Astrocyte (in vitro differentiated cells and primary cell): ENCODE data around the gene TRAM2. TPM values are rescaled to one million over a fixed set of nuclear protein-coding genes. Genes with fewer than 3 reads are reported as not detected.

Source experiments
- DNase-seq: peaks from one replicate; pipeline ENCODE4 v3.0.0-alpha.2; 2010; ENCODE audit warnings: low read depth
- FAIRE-seq: peaks from 2 replicates; lab custom pipeline; 2011; peaks lifted over from hg19 to GRCh38; lab: Jason Lieb, UNC
- H2AFZ ChIP-seq: 2 replicates; pipeline ENCODE4 v1.6.0; 2012; ENCODE audit warnings: low read depth, low read length, inconsistent platforms
- H3K27ac ChIP-seq: 2 replicates; pipeline ENCODE4 v1.5.1; 2011; ENCODE audit warnings: low read depth, low read length, inconsistent platforms
- H3K27me3 ChIP-seq: 2 replicates; pipeline ENCODE4 v1.6.0; 2011; ENCODE audit warnings: low read length, inconsistent platforms; ENCODE audit not compliant: insufficient read depth
- H3K36me3 ChIP-seq: 2 replicates; pipeline ENCODE4 v1.5.1; 2011; ENCODE audit warnings: low read length, inconsistent platforms; ENCODE audit not compliant: insufficient read depth
- H3K4me1 ChIP-seq: 2 replicates; pipeline ENCODE4 v1.5.1; 2011; ENCODE audit warnings: low read length, inconsistent platforms; ENCODE audit not compliant: insufficient read depth
- H3K4me2 ChIP-seq: 2 replicates; pipeline ENCODE4 v1.6.0; 2012; ENCODE audit warnings: low read length, inconsistent platforms
- H3K4me3 ChIP-seq: 2 replicates; pipeline ENCODE4 v1.5.1; 2011; ENCODE audit warnings: low read depth, mild to moderate bottlenecking, low read length, inconsistent platforms; ENCODE audit not compliant: insufficient read depth
- H3K79me2 ChIP-seq: 2 replicates; pipeline ENCODE4 v1.6.0; 2012; ENCODE audit warnings: mild to moderate bottlenecking, low read length, inconsistent platforms; ENCODE audit not compliant: insufficient read depth
- H3K9ac ChIP-seq: 2 replicates; pipeline ENCODE4 v1.6.0; 2012; ENCODE audit warnings: mild to moderate bottlenecking, low read length, inconsistent platforms
- H3K9me3 ChIP-seq: 2 replicates; pipeline ENCODE4 v1.5.1; 2012; ENCODE audit warnings: low read depth, mild to moderate bottlenecking, low read length, inconsistent platforms; ENCODE audit not compliant: insufficient read depth
- H4K20me1 ChIP-seq: 2 replicates; pipeline ENCODE4 v1.6.0; 2012; ENCODE audit warnings: low read length, inconsistent platforms; ENCODE audit not compliant: insufficient read depth
- H3K27ac Mint-ChIP-seq: one replicate; pipeline ENCODE4 v1.8.0; 2021; ENCODE audit warnings: mild to moderate bottlenecking, mixed read lengths; ENCODE audit not compliant: unreplicated experiment
- H3K27me3 Mint-ChIP-seq: one replicate; pipeline ENCODE4 v1.8.0; 2021; ENCODE audit warnings: low read depth, mixed read lengths; ENCODE audit not compliant: unreplicated experiment
- H3K36me3 Mint-ChIP-seq: one replicate; pipeline ENCODE4 v1.8.0; 2021; ENCODE audit warnings: low read depth, mixed read lengths; ENCODE audit not compliant: unreplicated experiment
- H3K4me1 Mint-ChIP-seq: one replicate; pipeline ENCODE4 v1.8.0; 2021; ENCODE audit warnings: low read depth, mixed read lengths; ENCODE audit not compliant: unreplicated experiment
- H3K4me3 Mint-ChIP-seq: one replicate; pipeline ENCODE4 v1.8.0; 2021; ENCODE audit warnings: mild to moderate bottlenecking, moderate library complexity, mixed read lengths; ENCODE audit not compliant: unreplicated experiment
- H3K9me3 Mint-ChIP-seq: one replicate; pipeline ENCODE4 v1.8.0; 2021; ENCODE audit warnings: mild to moderate bottlenecking, mixed read lengths; ENCODE audit not compliant: unreplicated experiment
- CTCF ChIP-seq: IDR thresholded peaks from 2 replicates; pipeline ENCODE4 v1.5.1; 2011; ENCODE audit warnings: low read depth, mild to moderate bottlenecking, inconsistent platforms, low read length, moderate library complexity; ENCODE audit not compliant: insufficient read depth
- EZH2 ChIP-seq: IDR thresholded peaks from 2 replicates; pipeline ENCODE4 v1.6.1; 2012; ENCODE audit warnings: mild to moderate bottlenecking, low read length, inconsistent platforms; ENCODE audit not compliant: insufficient read depth
- total RNA-seq: library from RNA; stranded (reverse); gene quantifications from 2 replicates; pipeline ENCODE4 v1.2.1, GENCODE V29; 2021

The TRAM2 gene
- total RNA-seq, 1 donor from 2014 or later = 93.4 TPM

GRCh38 chr6:52595000-52595795 is 18.3 kb upstream of the TRAM2 start:
- H3K79me2 ChIP-seq = no peaks in the 10 kb centered on the region
- peak; percentile 89 for DNase-seq
- H3K9ac ChIP-seq = peak overlapping the region; percentile 63
- H3K9me3 ChIP-seq = no peaks in the 10 kb centered on the region
- H2AFZ ChIP-seq = peak overlapping the region; percentile 57
- peak overlapping the region; percentile 73 for H3K27ac ChIP-seq
- no peaks in the 10 kb centered on the region for H4K20me1 ChIP-seq
- TF ChIP-seq CTCF (no peak), EZH2 (no peak)
- Mint-ChIP-seq H3K27ac (peak overlapping the region; percentile 96), H3K36me3 (no peaks in the 10 kb centered on the region), H3K27me3 (no peaks in the 10 kb centered on the region), H3K4me3 (peak overlapping the region; percentile 40), H3K9me3 (no peaks in the 10 kb centered on the region), H3K4me1 (peaks cover 38% of the 10 kb centered on the region)
- peak; percentile 75 for FAIRE-seq
- H3K27me3 ChIP-seq = no peaks in the 10 kb centered on the region
- no peaks in the 10 kb centered on the region for H3K36me3 ChIP-seq
- peak overlapping the region; percentile 24 for H3K4me3 ChIP-seq
- peaks cover 47% of the 10 kb centered on the region for H3K4me1 ChIP-seq
- peak overlapping the region; percentile 81 for H3K4me2 ChIP-seq

DNA sequence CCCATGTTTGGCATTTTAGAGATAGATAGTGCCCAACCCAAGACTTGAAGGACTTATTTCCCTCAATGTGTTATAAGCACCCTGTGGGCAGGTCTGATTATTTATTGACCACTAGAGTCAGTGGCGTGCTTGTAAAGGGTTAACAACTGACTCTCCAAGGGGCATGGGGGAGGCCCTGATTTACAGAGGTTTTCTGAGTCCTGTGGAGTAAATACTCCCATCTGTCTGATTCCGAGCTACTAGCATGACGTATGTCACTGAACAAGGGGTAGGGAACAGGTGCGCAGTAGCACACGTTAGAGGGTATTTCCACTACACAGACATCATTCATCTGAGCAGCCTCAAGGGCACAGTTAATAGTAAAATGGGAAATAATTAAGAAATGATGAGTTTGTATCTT is 17.4 kb upstream of the TRAM2 start:
- no peak overlapping the region for H3K4me3 ChIP-seq
- peaks cover 39% of the 10 kb centered on the region for H3K4me1 Mint-ChIP-seq
- TF ChIP-seq EZH2 = no peak

DNA sequence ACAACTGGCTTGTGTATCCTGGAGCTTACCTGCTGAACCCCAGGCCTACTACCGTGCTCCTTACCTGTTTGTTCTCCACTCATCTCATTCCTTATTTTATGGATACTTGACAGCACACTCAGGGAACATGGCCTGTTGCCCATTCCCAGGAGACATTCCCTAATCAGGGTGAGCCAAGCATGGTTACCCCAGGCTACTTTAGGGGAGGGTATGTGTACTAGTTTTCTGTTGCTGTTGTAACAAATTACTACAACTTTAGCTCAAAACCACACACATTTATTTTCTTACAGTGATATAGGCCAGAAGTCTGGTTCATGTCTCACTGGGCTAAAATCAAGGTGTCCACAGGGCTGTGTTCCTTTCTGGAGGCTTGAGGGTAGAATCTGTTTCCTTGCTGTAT is 15.0 kb upstream of the TRAM2 start:
- no peaks in the 10 kb centered on the region for H3K27me3 ChIP-seq
- H3K4me1 ChIP-seq = peaks cover 38% of the 10 kb centered on the region
- no peaks in the 10 kb centered on the region for H3K36me3 Mint-ChIP-seq
- DNase-seq (no peak), FAIRE-seq (no peak)
- no peak overlapping the region for H3K9ac ChIP-seq
- H3K79me2 ChIP-seq = no peaks in the 10 kb centered on the region
- no peak overlapping the region for H3K27ac Mint-ChIP-seq
- H4K20me1 ChIP-seq = no peaks in the 10 kb centered on the region
- no peak overlapping the region for H3K4me3 Mint-ChIP-seq
- peaks cover 38% of the 10 kb centered on the region for H3K4me1 Mint-ChIP-seq
- no peaks in the 10 kb centered on the region for H3K27me3 Mint-ChIP-seq
- H3K4me2 ChIP-seq = no peak overlapping the region
- H3K4me3 ChIP-seq = no peak overlapping the region
- no peaks in the 10 kb centered on the region for H3K9me3 Mint-ChIP-seq
- no peaks in the 10 kb centered on the region for H3K9me3 ChIP-seq
- H2AFZ ChIP-seq = no peak overlapping the region
- H3K27ac ChIP-seq = no peak overlapping the region
- TF ChIP-seq EZH2 = no peak
- no peak for TF ChIP-seq CTCF
- no peaks in the 10 kb centered on the region for H3K36me3 ChIP-seq

More for the DNA sequence above, 17.4 kb upstream of the TRAM2 start:
- peak overlapping the region; percentile 23 for H3K27ac Mint-ChIP-seq
- no peaks in the 10 kb centered on the region for H3K27me3 Mint-ChIP-seq
- Histone ChIP-seq H3K4me1 (peaks cover 48% of the 10 kb centered on the region), H3K79me2 (no peaks in the 10 kb centered on the region), H2AFZ (no peak overlapping the region), H3K36me3 (no peaks in the 10 kb centered on the region), H3K27me3 (no peaks in the 10 kb centered on the region), H3K9ac (no peak overlapping the region), H3K4me2 (no peak overlapping the region), H3K9me3 (no peaks in the 10 kb centered on the region), H3K27ac (peak overlapping the region; percentile 73), H4K20me1 (no peaks in the 10 kb centered on the region)
- peak overlapping the region; percentile 47 for H3K4me3 Mint-ChIP-seq
- H3K9me3 Mint-ChIP-seq = no peaks in the 10 kb centered on the region
- FAIRE-seq (no peak), DNase-seq (no peak)
- no peaks in the 10 kb centered on the region for H3K36me3 Mint-ChIP-seq
